ENCODE data around the gene FUBP1.
"Not testable (repeated sequence)": the region's sequence is repeated elsewhere in the genome, so short reads cannot be mapped to it uniquely, and the experiment has no call there.

Gene FUBP1

GRCh38 chr1:77989744-77990143, 10.9 kb upstream of the FUBP1 start:
- no peak for DNase-seq (ENCODE audit: low spot score)

GRCh38 chr1:77987919-77988318, 9.0 kb upstream of the FUBP1 start:
- no peak for DNase-seq (ENCODE audit: low spot score)

- DNase-seq (ENCODE audit: low spot score), result no peak
These were observed 7.9 kb upstream of the FUBP1 start for GRCh38 chr1:77986810-77987209.

DNA sequence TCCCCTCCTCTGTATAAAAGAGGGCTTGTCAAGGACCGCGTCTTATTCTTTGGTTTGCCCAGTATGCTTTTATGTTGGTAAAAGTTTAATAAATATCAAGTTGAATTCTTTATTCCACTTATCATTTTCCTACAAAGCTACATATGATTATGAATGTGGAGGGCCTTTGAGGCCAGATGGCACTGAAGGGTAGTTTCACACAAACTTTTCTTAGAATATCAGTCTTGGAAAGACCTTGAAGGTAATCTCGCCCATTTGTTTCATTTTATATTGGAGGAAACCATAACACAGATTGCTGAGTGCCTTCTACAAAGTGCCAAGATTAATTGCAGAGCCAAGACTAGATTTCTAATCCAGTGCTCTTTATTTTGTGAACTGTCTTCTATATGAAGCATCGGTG, 5.8 kb upstream of the FUBP1 start:
- no peak for DNase-seq (ENCODE audit: low spot score)

GRCh38 chr1:77983997-77984355, 5.1 kb upstream of the FUBP1 start:
- DNase-seq (ENCODE audit: low spot score), result no peak

GRCh38 chr1:77983352-77983996, 4.6 kb upstream of the FUBP1 start:
- not testable (repeated sequence) for DNase-seq (ENCODE audit: low spot score)

DNA sequence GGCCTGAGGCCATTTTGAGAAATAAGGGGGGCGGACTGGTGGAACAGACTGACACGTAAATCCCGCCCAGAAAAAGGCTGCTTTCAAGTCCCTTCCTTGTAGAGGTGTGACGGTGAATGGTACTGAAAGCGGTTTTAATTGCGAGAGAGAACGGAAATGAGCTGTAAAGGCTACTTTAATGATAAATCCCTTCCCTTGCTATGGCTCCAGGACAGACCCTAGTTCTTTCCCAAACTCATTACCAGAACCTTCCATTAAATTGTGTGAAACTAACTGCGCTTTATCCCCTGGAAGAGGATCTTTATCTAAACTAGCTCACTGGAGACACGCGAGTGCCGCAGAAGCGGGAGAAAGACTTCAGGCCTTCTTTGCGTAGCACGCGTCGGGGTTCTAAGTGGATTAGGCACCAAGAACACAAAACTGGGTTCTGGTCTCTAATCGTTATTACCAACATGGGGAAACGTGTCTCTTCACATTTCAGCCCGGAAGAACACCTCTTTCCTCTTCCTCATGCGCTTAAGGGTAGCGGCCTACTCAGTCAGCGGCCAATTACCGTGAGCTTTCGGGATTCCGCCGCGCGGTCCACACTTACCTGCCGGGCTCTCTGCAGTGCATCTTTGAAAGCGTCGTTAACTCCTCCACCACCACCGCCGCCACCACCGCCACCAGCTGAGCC, 441 bp downstream of the FUBP1 start:
- DNase-seq (ENCODE audit: low spot score), result peak; percentile 47

GRCh38 chr1:77977989-77978292, 931 bp downstream of the FUBP1 start:
- no peak for DNase-seq (ENCODE audit: low spot score)

GRCh38 chr1:77976433-77977076, 2.3 kb downstream of the FUBP1 start:
- no peak for DNase-seq (ENCODE audit: low spot score)

- no peak for DNase-seq (ENCODE audit: low spot score)
These were observed 3.0 kb downstream of the FUBP1 start for GRCh38 chr1:77975907-77976306.

DNA sequence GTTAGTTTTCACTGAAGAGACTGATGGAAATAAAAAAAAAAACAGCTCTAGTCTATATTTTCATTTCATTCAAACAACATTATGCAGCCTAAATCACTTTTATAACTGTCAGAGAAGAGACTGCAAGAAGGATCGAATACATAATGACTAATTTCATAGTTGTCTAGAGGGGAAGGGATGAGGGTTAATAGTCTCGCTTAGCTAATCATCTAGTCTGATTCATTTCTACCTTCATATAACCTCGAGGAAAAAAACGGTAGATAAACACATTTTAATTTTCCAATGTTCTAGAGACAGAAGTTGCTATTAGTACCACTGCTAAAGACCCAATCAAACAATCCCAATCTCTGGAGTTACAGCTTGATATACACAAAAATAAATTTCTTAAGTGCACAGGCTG, 3.5 kb downstream of the FUBP1 start:
- no peak for DNase-seq (ENCODE audit: low spot score)

GRCh38 chr1:77972080-77972479, 6.8 kb downstream of the FUBP1 start:
- no peak for DNase-seq (ENCODE audit: low spot score)

GRCh38 chr1:77970192-77970591, 8.7 kb downstream of the FUBP1 start:
- no peak for DNase-seq (ENCODE audit: low spot score)

- no peak for DNase-seq (ENCODE audit: low spot score)
These were observed 12.6 kb downstream of the FUBP1 start for GRCh38 chr1:77966291-77966690.

GRCh38 chr1:77961392-77961791, 17.5 kb downstream of the FUBP1 start:
- DNase-seq (ENCODE audit: low spot score), result no peak

GRCh38 chr1:77958850-77959249, 20.0 kb downstream of the FUBP1 start:
- DNase-seq (ENCODE audit: low spot score), result no peak

GRCh38 chr1:77958391-77958790, 20.5 kb downstream of the FUBP1 start:
- DNase-seq (ENCODE audit: low spot score), result no peak

GRCh38 chr1:77956464-77956863, 22.4 kb downstream of the FUBP1 start:
- no peak for DNase-seq (ENCODE audit: low spot score)

GRCh38 chr1:77955709-77956108, 23.2 kb downstream of the FUBP1 start:
- no peak for DNase-seq (ENCODE audit: low spot score)

DNA sequence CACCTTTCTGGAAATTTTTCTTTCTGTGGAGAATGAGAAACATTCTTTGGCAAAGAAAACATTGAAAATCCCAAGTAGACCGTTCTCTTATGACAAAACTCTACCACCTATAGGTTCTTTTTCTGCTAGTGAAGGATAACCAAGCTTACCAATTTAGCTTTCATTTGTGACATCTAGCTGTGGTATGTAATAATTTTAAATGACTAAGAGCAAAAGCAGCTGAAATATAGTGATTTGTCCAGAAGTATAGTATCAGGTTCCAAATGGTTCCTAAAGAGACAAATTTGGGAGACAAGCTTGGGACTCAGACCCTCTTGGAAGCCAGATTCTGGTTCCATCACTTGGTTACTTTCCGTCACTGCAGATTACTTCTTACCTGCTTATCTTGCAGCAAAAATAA, 24.4 kb downstream of the FUBP1 start:
- DNase-seq (ENCODE audit: low spot score), result no peak

DNA sequence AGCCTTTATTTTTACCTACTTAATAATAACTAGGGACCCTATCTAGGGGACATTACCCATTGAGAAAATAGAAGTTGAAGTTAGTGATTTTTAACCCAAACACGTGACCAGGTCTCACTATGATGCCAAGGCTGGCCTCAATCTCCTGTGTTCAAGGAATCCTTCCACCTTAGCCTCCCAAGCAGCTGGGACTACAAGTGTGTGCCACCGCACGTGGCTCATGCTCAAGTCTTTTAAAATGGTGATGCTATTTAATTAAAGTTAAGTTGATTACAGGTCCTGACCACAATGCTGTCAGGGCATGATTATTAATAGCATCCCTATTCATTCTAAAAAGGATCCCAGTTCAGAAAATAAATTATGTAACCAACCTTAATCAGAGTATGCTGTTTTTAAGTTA, 25.0 kb downstream of the FUBP1 start:
- no peak for DNase-seq (ENCODE audit: low spot score)

- no peak for DNase-seq (ENCODE audit: low spot score)
These were observed 27.5 kb downstream of the FUBP1 start for GRCh38 chr1:77951328-77951727.

GRCh38 chr1:77950873-77951272, 28.0 kb downstream of the FUBP1 start:
- no peak for DNase-seq (ENCODE audit: low spot score)

Data from AG08396 (cell line).